HEK293T (cell line): ENCODE results near the gene DCANP1.

Experiments
- CTCF ChIA-PET: fragments of 350-600 bp; formaldehyde crosslinking; extraction: SDS; loops from one replicate; lab custom pipeline; 2021; ENCODE audit warnings: antibody characterized with exemption, inconsistent platforms; lab: Yijun Ruan, JAX
- POLR2A ChIA-PET: fragments of 350-600 bp; formaldehyde crosslinking; extraction: SDS; loops from one replicate; lab custom pipeline; 2020; ENCODE audit warnings: antibody characterized with exemption, inconsistent platforms; lab: Yijun Ruan, JAX
- DNase-seq: peaks from one replicate; pipeline ENCODE4 v3.0.0; 2012; ENCODE audit warnings: mixed read lengths; ENCODE audit errors: extremely low spot score
- ARNT ChIP-seq: fragments of 450-650 bp; IDR thresholded peaks from 2 replicates; pipeline ENCODE4 v1.6.1; 2017; ENCODE audit warnings: mild to moderate bottlenecking
- BHLHE40 ChIP-seq: fragments of 450-650 bp; IDR thresholded peaks from 2 replicates; pipeline ENCODE4 v1.6.1; 2016; ENCODE audit warnings: mild to moderate bottlenecking, moderate library complexity, borderline replicate concordance
- CTBP1 ChIP-seq: fragments of 450-650 bp; IDR thresholded peaks from 2 replicates; pipeline ENCODE4 v1.6.1; 2016; ENCODE audit warnings: borderline replicate concordance
- ELF4 ChIP-seq: fragments of 450-650 bp; IDR thresholded peaks from 2 replicates; pipeline ENCODE4 v1.6.1; 2017; ENCODE audit warnings: antibody characterized with exemption
- FOXA1 ChIP-seq: fragments of 450-650 bp; IDR thresholded peaks from 2 replicates; pipeline ENCODE4 v1.6.1; 2016; ENCODE audit warnings: mild to moderate bottlenecking
- FOXK2 ChIP-seq: fragments of 450-650 bp; IDR thresholded peaks from 2 replicates; pipeline ENCODE4 v1.6.1; 2016; ENCODE audit warnings: mild to moderate bottlenecking
- FOXM1 ChIP-seq: fragments of 450-650 bp; IDR thresholded peaks from 2 replicates; pipeline ENCODE4 v1.6.1; 2017; ENCODE audit warnings: mild to moderate bottlenecking, borderline replicate concordance
- HDGF ChIP-seq: fragments of 450-650 bp; IDR thresholded peaks from 2 replicates; pipeline ENCODE4 v1.6.1; 2017; ENCODE audit warnings: antibody characterized with exemption, borderline replicate concordance
- L3MBTL2 ChIP-seq: fragments of 450-650 bp; conservative IDR thresholded peaks from 2 replicates; pipeline ENCODE4 v1.6.1; 2016; ENCODE audit warnings: mild to moderate bottlenecking
- LEF1 ChIP-seq: fragments of 450-650 bp; IDR thresholded peaks from 2 replicates; pipeline ENCODE4 v1.6.1; 2017; ENCODE audit warnings: mild to moderate bottlenecking, borderline replicate concordance
- NFRKB ChIP-seq: fragments of 450-650 bp; IDR thresholded peaks from 2 replicates; pipeline ENCODE4 v1.6.1; 2016; ENCODE audit warnings: mild to moderate bottlenecking, moderate library complexity
- SP1 ChIP-seq: fragments of 450-650 bp; IDR thresholded peaks from 2 replicates; pipeline ENCODE4 v1.6.1; 2017
- SUZ12 ChIP-seq: fragments of 450-650 bp; IDR thresholded peaks from 2 replicates; pipeline ENCODE4 v1.6.1; 2016; ENCODE audit warnings: mild to moderate bottlenecking
- TARDBP ChIP-seq: fragments of 450-650 bp; IDR thresholded peaks from 2 replicates; pipeline ENCODE4 v1.6.1; 2016
- ZNF384 ChIP-seq: fragments of 450-650 bp; IDR thresholded peaks from 2 replicates; pipeline ENCODE4 v1.6.1; 2016
- TF ChIP-seq, protein P1 (sequence below): fragments of 450-650 bp; IDR thresholded peaks from 2 replicates; pipeline ENCODE4 v1.6.1; 2016

Gene DCANP1

DNA sequence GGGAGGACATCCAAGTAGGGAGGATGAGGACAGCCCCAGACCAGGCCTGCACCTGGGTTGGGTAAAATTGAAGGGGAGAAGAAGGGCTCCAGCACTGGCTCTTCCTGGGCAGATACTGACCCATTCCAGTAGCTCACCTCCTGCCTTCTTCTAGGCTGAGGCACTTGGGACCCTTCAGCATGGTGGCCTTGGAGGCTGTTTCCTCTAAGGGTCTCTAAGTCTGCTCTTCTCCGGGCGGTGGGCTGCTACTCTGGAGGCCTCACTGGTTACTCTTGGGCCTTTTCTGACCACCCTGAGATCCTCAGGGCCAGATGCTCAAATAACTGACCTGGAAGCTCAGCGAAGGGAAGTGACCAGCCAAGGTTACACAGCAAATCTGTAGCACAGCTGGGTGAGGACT, 7.8 kb upstream of the DCANP1 start:
- CTCF ChIA-PET: interaction anchor here (0.8 to 2.0 kb wide), 3 partner anchors 11 to 99 kb away, joined by 5 to 9 read pairs (median 8); no protein-coding TSS in a partner anchor
- no peak for DNase-seq
- TF ChIP-seq ELF4: no peak
- no peak for TF ChIP-seq TARDBP
- TF ChIP-seq L3MBTL2: no peak
- TF ChIP-seq FOXK2: no peak
- TF ChIP-seq ZNF384: no peak
- TF ChIP-seq LEF1: no peak
- no peak for TF ChIP-seq NFRKB
- TF ChIP-seq SP1: no peak
- POLR2A ChIA-PET: no interaction called here

DNA sequence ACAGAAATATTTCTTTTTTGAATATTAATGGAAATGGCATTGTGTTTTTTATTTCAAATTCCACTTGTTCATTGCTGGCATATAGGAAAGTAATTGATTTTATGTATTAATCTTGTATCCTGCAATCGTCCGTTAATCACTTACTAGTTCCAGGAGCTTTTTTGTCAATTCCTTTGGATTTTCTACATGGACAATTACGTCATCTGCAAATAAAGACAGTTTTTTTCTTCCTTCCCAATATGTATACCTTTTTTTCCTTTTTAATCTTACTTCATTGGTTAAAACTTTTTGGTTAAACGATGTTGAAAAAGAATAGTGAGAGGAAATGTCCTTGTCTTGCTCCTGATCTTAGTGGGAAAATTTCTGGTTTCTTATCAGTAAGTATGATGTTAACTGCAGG, 6.5 kb upstream of the DCANP1 start:
- ChIA-PET POLR2A (no interaction called here), CTCF (no interaction called here)
- no peak for DNase-seq
- TF ChIP-seq SUZ12: no peak
- no peak for TF ChIP-seq L3MBTL2
- TF ChIP-seq ARNT: no peak
- TF ChIP-seq FOXK2: no peak
- no peak for TF ChIP-seq FOXA1
- TF ChIP-seq LEF1: no peak
- no peak for TF ChIP-seq FOXM1
- TF ChIP-seq ELF4: no peak
- TF ChIP-seq ZNF384: no peak
- TF ChIP-seq TARDBP: no peak
- TF ChIP-seq SP1: no peak
- TF ChIP-seq, protein P1, sequence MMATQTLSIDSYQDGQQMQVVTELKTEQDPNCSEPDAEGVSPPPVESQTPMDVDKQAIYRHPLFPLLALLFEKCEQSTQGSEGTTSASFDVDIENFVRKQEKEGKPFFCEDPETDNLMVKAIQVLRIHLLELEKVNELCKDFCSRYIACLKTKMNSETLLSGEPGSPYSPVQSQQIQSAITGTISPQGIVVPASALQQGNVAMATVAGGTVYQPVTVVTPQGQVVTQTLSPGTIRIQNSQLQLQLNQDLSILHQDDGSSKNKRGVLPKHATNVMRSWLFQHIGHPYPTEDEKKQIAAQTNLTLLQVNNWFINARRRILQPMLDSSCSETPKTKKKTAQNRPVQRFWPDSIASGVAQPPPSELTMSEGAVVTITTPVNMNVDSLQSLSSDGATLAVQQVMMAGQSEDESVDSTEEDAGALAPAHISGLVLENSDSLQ: no peak
- TF ChIP-seq HDGF: no peak
- TF ChIP-seq CTBP1: no peak
- no peak for TF ChIP-seq NFRKB

DNA sequence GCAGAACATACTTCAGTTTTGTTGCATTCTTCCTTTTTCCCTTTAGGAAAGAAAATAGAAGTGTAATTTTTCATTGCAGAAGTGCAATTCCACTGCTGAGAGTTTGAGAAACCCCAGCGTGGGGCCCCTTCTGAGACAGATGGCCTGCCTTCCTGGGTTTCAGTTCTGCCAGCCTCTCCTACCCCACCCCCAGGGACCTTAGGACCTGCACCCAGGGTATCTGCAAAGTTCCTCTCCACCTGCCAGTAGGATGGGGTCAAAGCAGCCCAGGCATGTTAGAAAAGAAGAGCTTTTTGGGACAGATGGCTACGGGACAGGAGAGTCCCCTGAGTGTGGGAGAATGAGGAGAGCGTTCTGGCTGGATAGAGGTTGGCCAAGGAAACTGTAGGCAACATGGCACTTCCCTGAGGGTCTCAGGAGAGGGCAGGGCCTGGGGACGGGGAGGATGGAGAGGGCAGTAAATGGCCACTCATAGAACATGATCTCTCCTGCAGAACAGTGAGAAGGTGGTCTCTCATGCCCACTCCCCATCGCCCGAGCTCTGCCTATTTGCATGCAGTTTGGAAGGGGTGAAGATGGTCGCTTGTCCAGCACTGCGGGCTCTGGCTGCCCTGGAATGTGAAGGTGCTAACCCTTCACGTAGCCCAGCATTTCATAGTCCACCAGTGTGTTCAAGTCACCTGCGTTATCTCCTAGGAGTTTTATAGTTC, 5.3 kb upstream of the DCANP1 start, which contains the start of gene TIFAB:
TSS of gene TIFAB (minus strand) at position 31 of the 710 bp plus-strand sequence. CDS start 2,412 bp downstream, outside the sequence.
- DNase-seq: no peak
- ChIA-PET CTCF (interaction anchor here (1.0 kb wide), 2 partner anchors 14 to 99 kb away, joined by 3 read pairs; no protein-coding TSS in a partner anchor), POLR2A (no interaction called here)
- no peak for TF ChIP-seq LEF1

DNA sequence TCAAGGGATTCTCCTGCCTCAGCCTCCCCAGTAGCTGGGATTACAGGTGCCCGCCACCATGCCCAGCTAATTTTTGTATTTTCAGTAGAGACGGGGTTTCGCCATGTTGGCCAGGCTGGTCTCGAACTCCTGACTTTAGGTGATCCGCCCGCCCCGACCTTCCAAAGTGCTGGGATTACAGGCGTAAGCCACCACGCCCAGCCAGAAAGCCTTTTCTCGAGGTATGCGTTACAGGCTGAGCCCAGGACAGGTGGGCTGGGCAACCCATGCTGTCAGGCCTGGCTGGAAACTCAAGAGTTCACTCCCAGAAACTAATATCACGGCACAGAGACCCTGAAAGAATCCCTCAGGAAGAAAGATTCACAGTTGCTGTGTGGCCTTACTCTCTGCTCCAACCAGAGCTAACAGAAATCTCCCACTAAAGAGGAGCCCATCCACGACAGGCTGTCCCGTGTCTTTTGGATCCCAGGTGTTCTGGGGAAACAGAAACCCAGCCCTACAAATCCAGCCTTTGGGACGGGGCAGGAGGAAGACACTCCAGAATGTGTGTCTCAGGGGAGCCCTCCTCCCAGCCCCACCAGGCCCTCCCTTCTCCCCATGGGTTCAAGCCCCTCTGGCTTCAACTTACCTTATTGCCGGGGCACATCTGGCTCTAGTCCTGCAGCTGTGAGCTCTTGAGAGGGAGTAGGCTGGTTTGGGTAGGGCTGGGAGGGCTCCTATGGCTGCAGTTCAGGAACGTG, 4.6 kb upstream of the DCANP1 start:
- no peak for DNase-seq
- ChIA-PET CTCF (interaction anchor here (1.0 kb wide), 2 partner anchors 14 to 100 kb away, joined by 3 read pairs; no protein-coding TSS in a partner anchor), POLR2A (no interaction called here)
- TF ChIP-seq NFRKB (no peak), L3MBTL2 (no peak), FOXK2 (no peak), HDGF (no peak), CTBP1 (no peak)
- TF ChIP-seq, protein P1: no peak

DNA sequence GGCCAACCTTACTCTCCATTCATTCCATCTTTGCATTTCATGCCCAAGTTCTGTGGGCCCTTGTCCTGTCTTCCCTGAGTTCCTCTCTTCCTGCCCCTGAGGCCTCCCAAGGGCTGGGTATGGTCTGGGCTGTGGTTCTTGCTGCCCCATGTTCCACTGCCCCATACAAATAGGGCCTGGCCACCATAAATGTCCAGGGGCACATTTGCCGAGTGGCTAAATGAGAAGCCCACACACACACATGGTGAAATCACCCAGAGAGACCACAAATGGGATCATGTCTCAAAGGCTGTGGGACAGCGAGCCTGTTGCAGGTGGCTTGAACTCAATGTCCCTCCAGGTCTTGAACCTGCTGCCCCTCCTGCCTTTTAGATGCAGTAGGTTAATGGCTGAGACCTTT, 3.8 kb upstream of the DCANP1 start:
- POLR2A ChIA-PET: no interaction called here
- TF ChIP-seq NFRKB (no peak), SUZ12 (no peak), ARNT (no peak)
- no peak for DNase-seq
- CTCF ChIA-PET: interaction anchor here (0.7 kb wide), 1 partner anchor 25 kb away, joined by 3 read pairs; no protein-coding TSS in a partner anchor

DNA sequence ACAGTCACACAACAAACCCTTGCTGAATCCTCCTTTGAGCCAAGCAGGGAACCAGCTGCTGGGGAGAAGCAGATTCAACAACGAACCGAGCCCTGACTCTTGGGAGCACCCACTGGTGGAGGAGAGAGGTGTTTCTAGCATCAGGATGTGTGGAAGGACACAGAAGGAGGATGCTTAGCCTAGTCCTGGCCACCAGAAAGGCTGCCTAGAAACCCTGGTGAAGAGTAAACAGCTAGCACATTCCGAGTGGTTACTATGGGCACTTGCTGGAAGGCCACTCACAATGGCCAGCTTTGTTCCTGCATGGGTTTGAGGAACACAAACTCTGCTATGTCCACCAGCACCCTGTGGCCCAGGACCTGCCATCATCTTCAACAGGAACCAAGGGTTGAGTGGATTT, 3.2 kb upstream of the DCANP1 start:
- TF ChIP-seq FOXM1: no peak
- POLR2A ChIA-PET: no interaction called here
- no peak for DNase-seq
- CTCF ChIA-PET: interaction anchor here (0.7 kb wide), 1 partner anchor 25 kb away, joined by 3 read pairs; no protein-coding TSS in a partner anchor

DNA sequence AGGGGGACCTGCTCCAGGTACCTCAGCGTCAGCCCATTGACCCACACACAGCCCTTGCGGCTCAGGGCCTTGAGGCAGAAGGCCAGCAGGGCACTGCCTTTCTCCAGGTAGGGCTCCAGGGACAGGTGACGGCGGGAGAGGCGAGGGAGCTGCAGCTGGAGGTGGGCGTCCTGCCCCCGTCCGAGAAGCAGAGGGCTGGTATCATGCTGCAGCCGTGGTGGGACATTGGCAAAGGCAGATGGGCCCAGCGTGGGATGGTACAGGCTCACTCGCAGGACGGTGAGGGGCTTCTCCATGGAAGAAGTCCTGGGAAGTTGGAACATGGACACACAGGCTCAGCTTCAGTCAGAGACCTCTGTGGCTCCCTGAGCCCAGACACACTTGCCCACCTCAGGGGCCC, 2.5 kb upstream of the DCANP1 start:
- no peak for TF ChIP-seq BHLHE40
- no peak for TF ChIP-seq L3MBTL2
- TF ChIP-seq ELF4: no peak
- TF ChIP-seq SUZ12: no peak
- TF ChIP-seq TARDBP: no peak
- TF ChIP-seq ARNT: no peak
- no peak for TF ChIP-seq ZNF384
- no peak for TF ChIP-seq SP1
- no peak for TF ChIP-seq NFRKB
- no peak for TF ChIP-seq HDGF
- TF ChIP-seq FOXK2: no peak
- no peak for TF ChIP-seq FOXA1
- no peak for TF ChIP-seq FOXM1
- TF ChIP-seq LEF1: no peak
- no peak for DNase-seq
- ChIA-PET POLR2A (no interaction called here), CTCF (interaction anchor here (1.9 kb wide), 1 partner anchor 8 kb away, joined by 12 read pairs; no protein-coding TSS in a partner anchor)
